ENCODE measurements around the gene LHX4.

LHX4 gene

GRCh38 chr1:180184041-180184440 lies 46.0 kb upstream of the LHX4 start:
- Histone ChIP-seq H3K36me3 (ENCODE audit: control insufficient read depth, insufficient read depth, low read length) (peaks cover 2% of the 10 kb centered on the region), H3K4me3 (replicated peaks; ENCODE audit: low read depth, low read length) (no peak overlapping the region), H3K27me3 (replicated peaks; ENCODE audit: control insufficient read depth, insufficient read depth, low read length) (no peaks in the 10 kb centered on the region)
- no peak for DNase-seq (ENCODE audit: extremely low read depth, insufficient read length)
- TF ChIP-seq, protein P1, sequence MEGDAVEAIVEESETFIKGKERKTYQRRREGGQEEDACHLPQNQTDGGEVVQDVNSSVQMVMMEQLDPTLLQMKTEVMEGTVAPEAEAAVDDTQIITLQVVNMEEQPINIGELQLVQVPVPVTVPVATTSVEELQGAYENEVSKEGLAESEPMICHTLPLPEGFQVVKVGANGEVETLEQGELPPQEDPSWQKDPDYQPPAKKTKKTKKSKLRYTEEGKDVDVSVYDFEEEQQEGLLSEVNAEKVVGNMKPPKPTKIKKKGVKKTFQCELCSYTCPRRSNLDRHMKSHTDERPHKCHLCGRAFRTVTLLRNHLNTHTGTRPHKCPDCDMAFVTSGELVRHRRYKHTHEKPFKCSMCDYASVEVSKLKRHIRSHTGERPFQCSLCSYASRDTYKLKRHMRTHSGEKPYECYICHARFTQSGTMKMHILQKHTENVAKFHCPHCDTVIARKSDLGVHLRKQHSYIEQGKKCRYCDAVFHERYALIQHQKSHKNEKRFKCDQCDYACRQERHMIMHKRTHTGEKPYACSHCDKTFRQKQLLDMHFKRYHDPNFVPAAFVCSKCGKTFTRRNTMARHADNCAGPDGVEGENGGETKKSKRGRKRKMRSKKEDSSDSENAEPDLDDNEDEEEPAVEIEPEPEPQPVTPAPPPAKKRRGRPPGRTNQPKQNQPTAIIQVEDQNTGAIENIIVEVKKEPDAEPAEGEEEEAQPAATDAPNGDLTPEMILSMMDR (IDR thresholded peaks at IDR 0.05; ENCODE audit: insufficient read depth, low read length, poor library complexity, severe bottlenecking) = no peak

GRCh38 chr1:180185281-180185680 lies 44.8 kb upstream of the LHX4 start:
- Histone ChIP-seq H3K27me3 (replicated peaks; ENCODE audit: control insufficient read depth, insufficient read depth, low read length) (no peaks in the 10 kb centered on the region), H3K36me3 (ENCODE audit: control insufficient read depth, insufficient read depth, low read length) (peaks cover 2% of the 10 kb centered on the region), H3K4me3 (replicated peaks; ENCODE audit: low read depth, low read length) (no peak overlapping the region)
- TF ChIP-seq, protein P1 (IDR thresholded peaks at IDR 0.05; ENCODE audit: insufficient read depth, low read length, poor library complexity, severe bottlenecking) = no peak
- no peak for DNase-seq (ENCODE audit: extremely low read depth, insufficient read length)

DNA sequence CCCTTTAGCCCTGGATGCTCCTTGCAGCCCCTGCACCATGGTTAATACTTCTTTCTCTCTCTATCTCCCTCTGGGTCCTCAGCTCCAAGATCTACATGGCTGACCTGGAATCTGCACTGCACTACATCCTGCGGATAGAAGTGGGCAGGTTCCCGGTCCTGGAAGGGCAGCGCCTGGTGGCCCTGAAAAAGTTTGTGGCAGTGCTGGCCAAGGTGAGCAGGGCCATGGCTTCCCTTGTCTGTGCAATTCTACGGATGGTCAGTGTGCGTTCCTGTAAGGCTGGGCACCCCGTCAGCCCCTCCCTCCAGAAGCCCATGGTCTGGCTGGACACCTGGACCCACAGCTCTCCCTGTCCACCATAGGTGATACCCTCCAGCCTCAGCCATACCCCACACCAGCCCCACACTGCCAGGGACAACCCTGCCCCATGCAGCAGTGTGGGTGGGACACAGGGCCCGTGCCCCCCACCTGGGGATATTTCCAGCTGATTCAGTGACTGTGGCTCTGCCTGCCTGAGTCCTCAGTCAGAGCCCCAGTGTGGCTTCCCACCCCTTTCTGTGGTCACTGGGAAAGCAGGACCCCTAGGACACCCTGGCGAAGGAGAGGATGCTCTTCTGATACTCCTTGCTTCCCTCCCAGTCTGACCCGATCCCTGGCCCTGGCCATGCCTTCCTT lies 44.0 kb upstream of the LHX4 start:
- TF ChIP-seq, protein P1 (IDR thresholded peaks at IDR 0.05; ENCODE audit: insufficient read depth, low read length, poor library complexity, severe bottlenecking) = no peak
- Histone ChIP-seq H3K4me3 (replicated peaks; ENCODE audit: low read depth, low read length) (no peak overlapping the region), H3K27me3 (replicated peaks; ENCODE audit: control insufficient read depth, insufficient read depth, low read length) (no peaks in the 10 kb centered on the region), H3K36me3 (ENCODE audit: control insufficient read depth, insufficient read depth, low read length) (peaks cover 2% of the 10 kb centered on the region)
- DNase-seq (ENCODE audit: extremely low read depth, insufficient read length) = no peak

DNA sequence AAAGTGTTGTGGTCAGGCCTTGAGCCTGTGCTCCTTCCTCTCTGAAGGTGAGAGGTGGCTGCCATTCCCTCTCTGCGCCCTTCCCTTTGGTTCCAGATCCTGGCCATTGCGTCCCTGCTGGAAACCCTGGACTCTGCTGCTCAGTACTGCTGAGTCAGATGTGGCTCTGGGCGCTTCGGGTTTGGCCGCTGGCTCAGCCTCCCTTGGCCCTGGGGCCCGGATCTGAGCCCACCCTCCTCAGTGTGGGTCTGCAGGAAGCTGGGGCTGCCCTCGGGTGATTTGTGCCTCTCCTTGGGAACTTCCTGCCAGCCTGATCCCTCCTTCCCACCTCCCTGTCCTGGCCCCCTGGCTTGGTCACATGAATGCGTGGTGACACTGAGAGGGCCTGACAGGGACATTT lies 43.2 kb upstream of the LHX4 start:
- peaks cover 2% of the 10 kb centered on the region for H3K36me3 ChIP-seq (ENCODE audit: control insufficient read depth, insufficient read depth, low read length)
- DNase-seq (ENCODE audit: extremely low read depth, insufficient read length) = no peak

GRCh38 chr1:180187626-180188025 lies 42.4 kb upstream of the LHX4 start:
- Histone ChIP-seq H3K27me3 (replicated peaks; ENCODE audit: control insufficient read depth, insufficient read depth, low read length) (no peaks in the 10 kb centered on the region), H3K36me3 (ENCODE audit: control insufficient read depth, insufficient read depth, low read length) (peaks cover 2% of the 10 kb centered on the region), H3K4me3 (replicated peaks; ENCODE audit: low read depth, low read length) (no peak overlapping the region)
- DNase-seq (ENCODE audit: extremely low read depth, insufficient read length) = no peak
- TF ChIP-seq, protein P1 (IDR thresholded peaks at IDR 0.05; ENCODE audit: insufficient read depth, low read length, poor library complexity, severe bottlenecking) = no peak

More for the DNA sequence above, 43.2 kb upstream of the LHX4 start:
- H3K4me3 ChIP-seq (replicated peaks; ENCODE audit: low read depth, low read length) = no peak overlapping the region
- no peaks in the 10 kb centered on the region for H3K27me3 ChIP-seq (replicated peaks; ENCODE audit: control insufficient read depth, insufficient read depth, low read length)
- TF ChIP-seq, protein P1 (IDR thresholded peaks at IDR 0.05; ENCODE audit: insufficient read depth, low read length, poor library complexity, severe bottlenecking) = no peak

DNA sequence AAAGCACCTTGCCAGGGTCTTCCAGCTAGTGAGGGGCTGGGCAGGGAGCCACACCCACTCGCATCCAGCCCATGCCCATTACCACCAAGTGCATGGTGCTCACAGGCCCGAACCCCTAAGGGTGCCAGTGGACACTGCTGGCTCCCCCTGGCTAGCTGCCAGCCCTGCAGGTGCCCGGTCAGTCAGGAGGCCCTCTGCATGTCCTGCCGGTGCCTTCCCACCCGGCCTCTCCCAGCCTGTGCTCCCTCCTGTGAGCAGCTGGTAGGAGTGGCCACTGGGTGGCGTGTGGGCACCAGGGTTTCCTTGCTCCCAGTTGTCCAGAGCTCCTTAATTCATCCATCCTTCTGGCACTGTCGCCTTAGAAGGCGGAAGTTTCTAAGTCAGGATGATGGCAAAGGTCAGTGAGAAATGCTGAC lies 42.0 kb upstream of the LHX4 start:
- TF ChIP-seq, protein P1 (IDR thresholded peaks at IDR 0.05; ENCODE audit: insufficient read depth, low read length, poor library complexity, severe bottlenecking) = peak; percentile 77
- DNase-seq (ENCODE audit: extremely low read depth, insufficient read length) = no peak
- no peaks in the 10 kb centered on the region for H3K27me3 ChIP-seq (replicated peaks; ENCODE audit: control insufficient read depth, insufficient read depth, low read length)
- no peak overlapping the region for H3K4me3 ChIP-seq (replicated peaks; ENCODE audit: low read depth, low read length)
- peaks cover 2% of the 10 kb centered on the region for H3K36me3 ChIP-seq (ENCODE audit: control insufficient read depth, insufficient read depth, low read length)

All from GM06990 (cell line).